OCI-LY7 (cell line): ENCODE measurements around the gene HAPLN3. TPM values are rescaled to one million over a fixed set of nuclear protein-coding genes. Genes with fewer than 3 reads are reported as not detected.

Experiments used
- Bru-seq: library from RNA; stranded (reverse); fragments of 400-500 nt; gene quantifications from one replicate; lab custom pipeline; 2021; lab: Mats Ljungman, UMichigan
- BruChase-seq, 2 experiments: library from RNA; stranded (reverse); fragments of 400-500 nt; gene quantifications; one replicate each; lab custom pipeline; 2021; lab: Mats Ljungman, UMichigan
- BruUV-seq: library from RNA; stranded (reverse); fragments of 400-500 nt; replicated peaks from 2 replicates; lab custom pipeline; 2021; lab: Mats Ljungman, UMichigan
- CTCF ChIA-PET: fragments of 300-600 bp; sonication (Branson Sonifier 250); formaldehyde crosslinking; loops from one replicate; lab custom pipeline; 2022; ENCODE audit warnings: antibody characterized with exemption; ENCODE audit not compliant: unreplicated experiment; lab: Charles Lee
- POLR2A ChIA-PET: fragments of 300-600 bp; sonication (Branson Sonifier 250); formaldehyde crosslinking; loops from one replicate; lab custom pipeline; 2022; ENCODE audit warnings: antibody characterized with exemption; lab: Charles Lee
- DNase-seq: peaks from one replicate; pipeline ENCODE4 v3.0.0-alpha.2; 2015; ENCODE audit warnings: low spot score
- H2AFZ ChIP-seq: fragments of 200-600 bp; sonication (generic), shearing (Covaris generic); 2 replicates; pipeline ENCODE4 v1.6.1; 2014; ENCODE audit warnings: mild to moderate bottlenecking, antibody characterized with exemption, low read length, moderate library complexity
- H3K27ac ChIP-seq: fragments of 200-600 bp; sonication (generic); 2 replicates; pipeline ENCODE4 v1.5.1; 2014; ENCODE audit warnings: mixed run types, low read depth, mild to moderate bottlenecking, moderate library complexity, low read length, inconsistent platforms; ENCODE audit not compliant: poor library complexity, severe bottlenecking
- H3K36me3 ChIP-seq: fragments of 200-600 bp; sonication (generic); 2 replicates; pipeline ENCODE4 v1.6.1; 2014; ENCODE audit warnings: mild to moderate bottlenecking, antibody characterized with exemption, low read length, moderate library complexity, mixed read lengths; ENCODE audit not compliant: insufficient read depth
- H3K4me1 ChIP-seq: fragments of 200-600 bp; sonication (generic); 2 replicates; pipeline ENCODE4 v1.5.1; 2014; ENCODE audit warnings: mild to moderate bottlenecking, low read length; ENCODE audit not compliant: insufficient read depth, poor library complexity, severe bottlenecking
- H3K4me2 ChIP-seq: fragments of 200-600 bp; sonication (generic); 2 replicates; pipeline ENCODE4 v1.6.1; 2014; ENCODE audit warnings: mild to moderate bottlenecking, low read length
- H3K4me3 ChIP-seq: fragments of 200-600 bp; sonication (generic); 2 replicates; pipeline ENCODE4 v1.5.1; 2014; ENCODE audit warnings: mild to moderate bottlenecking, low read depth, low read length; ENCODE audit not compliant: poor library complexity, severe bottlenecking
- H3K79me2 ChIP-seq: fragments of 200-600 bp; sonication (generic); 2 replicates; pipeline ENCODE4 v1.6.1; 2016; ENCODE audit warnings: low read depth, mild to moderate bottlenecking, low read length, moderate library complexity, mixed read lengths; ENCODE audit not compliant: insufficient read depth
- H3K9me2 ChIP-seq: fragments of 200-600 bp; sonication (generic); 2 replicates; pipeline ENCODE4 v1.6.1; 2016; ENCODE audit warnings: mild to moderate bottlenecking, low read length, mixed read lengths; ENCODE audit not compliant: insufficient read depth
- H3K9me3 ChIP-seq: fragments of 200-600 bp; sonication (generic); 2 replicates; pipeline ENCODE4 v1.6.1; 2014; ENCODE audit warnings: mild to moderate bottlenecking, mixed run types, low read length, mixed read lengths
- H4K20me1 ChIP-seq: fragments of 200-600 bp; sonication (generic); 2 replicates; pipeline ENCODE4 v1.6.1; 2014; ENCODE audit warnings: mild to moderate bottlenecking, antibody characterized with exemption, low read length, moderate library complexity, mixed read lengths; ENCODE audit not compliant: insufficient read depth
- EZH2phosphoT487 ChIP-seq: fragments of 200-600 bp; sonication (generic); IDR thresholded peaks from 2 replicates; pipeline ENCODE4 v1.6.1; 2018; ENCODE audit warnings: low read depth, borderline replicate concordance, mild to moderate bottlenecking, mixed run types, antibody characterized with exemption, low read length, moderate library complexity, mixed read lengths
- intact Hi-C: fragments of 100-400 bp; cut with micrococcal nuclease; formaldehyde crosslinking; loops from one replicate; pipeline ENCODE4 v1.10.0; 2022; ENCODE audit not compliant: unreplicated experiment
- long read RNA-seq: library from polyadenylated mRNA; stranded (forward); transcript quantifications from one replicate; pipeline ENCODE4 v2.0.0, GENCODE V29; 2022
- total RNA-seq, 2 experiments: library from RNA; depleted of rRNA in 1 of 2; stranded (reverse); fragments of >200 nt in 1 of 2; shearing (Covaris generic) in 1 of 2; gene quantifications; 2 replicates each; pipeline ENCODE4 v1.2.3, GENCODE V29; 2014 to 2022
- TF ChIP-seq, protein P1 (sequence below): fragments of 200-600 bp; sonication (generic); conservative IDR thresholded peaks from 2 replicates; pipeline ENCODE4 v1.5.1; 2014; ENCODE audit warnings: mild to moderate bottlenecking, antibody characterized with exemption, low read length, moderate library complexity, mixed read lengths

HAPLN3 gene, protein sequence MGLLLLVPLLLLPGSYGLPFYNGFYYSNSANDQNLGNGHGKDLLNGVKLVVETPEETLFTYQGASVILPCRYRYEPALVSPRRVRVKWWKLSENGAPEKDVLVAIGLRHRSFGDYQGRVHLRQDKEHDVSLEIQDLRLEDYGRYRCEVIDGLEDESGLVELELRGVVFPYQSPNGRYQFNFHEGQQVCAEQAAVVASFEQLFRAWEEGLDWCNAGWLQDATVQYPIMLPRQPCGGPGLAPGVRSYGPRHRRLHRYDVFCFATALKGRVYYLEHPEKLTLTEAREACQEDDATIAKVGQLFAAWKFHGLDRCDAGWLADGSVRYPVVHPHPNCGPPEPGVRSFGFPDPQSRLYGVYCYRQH
- total RNA-seq (2014; rRNA removed; shearing (Covaris generic)) (0.26 and 0.98 TPM in 2 replicates), total RNA-seq (2022) (0.93 and 2.0 TPM in 2 replicates), Bru-seq, nascent RNA (percentile 19 among the genes with signal in this experiment), BruChase-seq, experiment 1, labeled RNA remaining after a 6-hour chase (percentile 25 among the genes with signal in this experiment), BruChase-seq, experiment 2, labeled RNA remaining after a 2-hour chase (percentile 25 among the genes with signal in this experiment)
- long read RNA-seq, partial matches to known transcripts: 0 of 1 reads
- long read RNA-seq, other reads (novel, unspliced or antisense): 1 of 1 reads

DNA sequence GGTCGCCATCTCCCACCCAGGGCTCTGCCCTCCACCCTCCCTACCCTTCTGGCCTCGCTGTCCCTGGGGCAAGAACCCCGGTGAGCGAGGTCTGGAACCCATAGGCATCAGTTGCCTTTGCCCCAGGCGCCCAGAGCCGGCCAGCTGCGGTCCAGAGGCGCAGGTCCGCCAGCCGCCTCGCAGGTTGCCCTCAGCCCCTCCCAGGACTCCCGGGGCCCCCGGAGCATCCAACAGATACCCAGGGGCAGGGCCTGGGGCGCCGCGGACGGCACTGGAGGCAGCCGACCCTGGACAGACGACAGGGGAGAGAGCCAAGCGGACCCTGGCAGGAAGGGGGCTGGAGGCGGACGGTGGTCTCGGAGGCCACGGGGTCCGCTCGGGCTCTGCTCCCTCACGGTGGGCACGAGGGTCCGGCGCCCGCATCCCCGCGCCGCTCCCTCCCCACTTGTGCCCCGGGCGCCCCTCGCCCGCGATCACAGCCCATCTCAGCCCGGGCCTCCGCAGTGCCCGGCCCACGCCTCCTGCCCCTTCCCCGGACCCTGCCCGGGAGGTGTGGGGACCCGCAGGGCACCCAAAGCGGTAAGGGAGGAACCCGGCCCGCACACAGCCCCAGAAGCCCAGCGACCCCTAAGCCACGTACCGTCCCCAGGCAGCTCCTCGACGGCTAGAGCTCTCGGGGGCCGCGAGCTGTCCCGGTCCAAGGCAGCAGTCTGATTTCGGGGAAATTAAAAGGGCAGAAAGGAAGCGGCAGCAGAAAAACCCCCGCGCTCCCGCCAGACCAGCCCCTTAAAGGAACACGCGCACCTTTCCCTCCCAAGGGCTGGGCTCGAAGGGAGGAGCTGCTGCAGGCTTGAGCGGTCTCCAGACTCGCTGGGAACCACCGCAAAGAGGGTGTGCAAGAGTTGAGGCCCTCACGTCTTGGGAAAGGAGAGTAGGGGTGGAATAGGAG is at the start of gene HAPLN3:
Gene HAPLN3, minus strand, starts transcription at position 726 of the 949 bp plus-strand sequence. CDS start 8,246 bp downstream, outside the sequence.
- no TSS peak for BruUV-seq

DNA sequence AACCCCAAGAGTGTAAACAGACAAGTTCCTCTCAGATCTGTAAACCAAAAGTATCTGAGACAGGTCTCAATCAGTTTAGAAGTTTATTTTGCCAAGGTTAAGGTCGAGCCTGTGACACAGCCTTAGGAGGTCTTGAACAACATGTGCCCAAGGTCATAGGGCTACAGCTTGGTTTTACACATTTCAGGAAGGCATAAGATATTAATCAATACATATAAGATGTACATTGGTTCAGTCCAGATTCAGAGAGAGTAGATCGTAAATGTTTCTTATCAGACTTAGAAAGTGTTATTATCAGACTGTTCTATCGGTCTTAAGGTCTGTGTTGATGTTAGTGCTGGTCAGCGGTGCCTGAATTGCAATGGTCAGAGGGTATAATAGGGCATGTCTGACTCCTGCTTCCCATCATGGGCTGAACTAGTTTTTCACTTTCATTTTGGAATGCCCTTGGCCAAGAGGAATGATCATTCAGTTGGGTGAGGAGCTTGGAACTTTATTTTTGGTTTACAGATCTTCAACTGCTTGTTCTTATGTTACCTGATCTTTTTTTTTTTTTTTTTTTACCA is 44.8 kb upstream of the HAPLN3 start:
- no peaks in the 10 kb centered on the region for H3K79me2 ChIP-seq
- ChIA-PET CTCF (no interaction called here), POLR2A (interaction anchor here (0.8 to 1.2 kb wide), 2 partner anchors 16 to 26 kb away, joined by 3 to 4 read pairs; no protein-coding TSS in a partner anchor)
- no TSS peak for BruUV-seq
- TF ChIP-seq, protein P1, sequence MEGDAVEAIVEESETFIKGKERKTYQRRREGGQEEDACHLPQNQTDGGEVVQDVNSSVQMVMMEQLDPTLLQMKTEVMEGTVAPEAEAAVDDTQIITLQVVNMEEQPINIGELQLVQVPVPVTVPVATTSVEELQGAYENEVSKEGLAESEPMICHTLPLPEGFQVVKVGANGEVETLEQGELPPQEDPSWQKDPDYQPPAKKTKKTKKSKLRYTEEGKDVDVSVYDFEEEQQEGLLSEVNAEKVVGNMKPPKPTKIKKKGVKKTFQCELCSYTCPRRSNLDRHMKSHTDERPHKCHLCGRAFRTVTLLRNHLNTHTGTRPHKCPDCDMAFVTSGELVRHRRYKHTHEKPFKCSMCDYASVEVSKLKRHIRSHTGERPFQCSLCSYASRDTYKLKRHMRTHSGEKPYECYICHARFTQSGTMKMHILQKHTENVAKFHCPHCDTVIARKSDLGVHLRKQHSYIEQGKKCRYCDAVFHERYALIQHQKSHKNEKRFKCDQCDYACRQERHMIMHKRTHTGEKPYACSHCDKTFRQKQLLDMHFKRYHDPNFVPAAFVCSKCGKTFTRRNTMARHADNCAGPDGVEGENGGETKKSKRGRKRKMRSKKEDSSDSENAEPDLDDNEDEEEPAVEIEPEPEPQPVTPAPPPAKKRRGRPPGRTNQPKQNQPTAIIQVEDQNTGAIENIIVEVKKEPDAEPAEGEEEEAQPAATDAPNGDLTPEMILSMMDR: no peak
- no peak for TF ChIP-seq EZH2phosphoT487
- no peak overlapping the region for H3K4me3 ChIP-seq
- no peaks in the 10 kb centered on the region for H4K20me1 ChIP-seq
- intact Hi-C loops: no loop called here
- H3K36me3 ChIP-seq: no peaks in the 10 kb centered on the region
- no peaks in the 10 kb centered on the region for H3K4me1 ChIP-seq
- no peaks in the 10 kb centered on the region for H3K9me2 ChIP-seq
- no peak overlapping the region for H3K4me2 ChIP-seq
- H3K9me3 ChIP-seq: no peaks in the 10 kb centered on the region
- H2AFZ ChIP-seq: no peak overlapping the region
- no peak for DNase-seq
- no peak overlapping the region for H3K27ac ChIP-seq

More for the DNA sequence above, at the start of gene HAPLN3:
- Histone ChIP-seq H3K27ac (no peak within 1 kb of the TSS), H3K79me2 (no peaks in the 10 kb centered on the region), H3K36me3 (no peaks in the 10 kb centered on the region), H2AFZ (no peak within 1 kb of the TSS), H4K20me1 (no peaks in the 10 kb centered on the region), H3K9me3 (no peaks in the 10 kb centered on the region), H3K4me3 (no peak within 1 kb of the TSS), H3K9me2 (no peaks in the 10 kb centered on the region), H3K4me1 (peaks cover 3% of the 10 kb centered on the region), H3K4me2 (peak within 1 kb of the TSS; percentile 26; the same call in 1 of the 2 replicates)
- TF ChIP-seq, protein P1: no peak
- no peak for TF ChIP-seq EZH2phosphoT487
- intact Hi-C loops: no loop called here
- ChIA-PET CTCF (interaction anchor here (0.6 kb wide), 1 partner anchor 971 kb away, joined by 4 read pairs; no protein-coding TSS in a partner anchor), POLR2A (no interaction called here)
- DNase-seq: no peak
